ENCODE measurements around the gene MAN1A2. TPM values are rescaled to one million over a fixed set of nuclear protein-coding genes. Genes with fewer than 3 reads are reported as not detected.
A peak's percentile ranks its signal among the peaks of the same experiment; 100 is the strongest.

Gene MAN1A2
- total and polyA plus RNA-seq, 9 of the 15 experiments (the other 6 are each of a cell fraction or from before 2014, with no cell fraction given), result 4.2 to 38.4 (median 18.7) TPM

DNA sequence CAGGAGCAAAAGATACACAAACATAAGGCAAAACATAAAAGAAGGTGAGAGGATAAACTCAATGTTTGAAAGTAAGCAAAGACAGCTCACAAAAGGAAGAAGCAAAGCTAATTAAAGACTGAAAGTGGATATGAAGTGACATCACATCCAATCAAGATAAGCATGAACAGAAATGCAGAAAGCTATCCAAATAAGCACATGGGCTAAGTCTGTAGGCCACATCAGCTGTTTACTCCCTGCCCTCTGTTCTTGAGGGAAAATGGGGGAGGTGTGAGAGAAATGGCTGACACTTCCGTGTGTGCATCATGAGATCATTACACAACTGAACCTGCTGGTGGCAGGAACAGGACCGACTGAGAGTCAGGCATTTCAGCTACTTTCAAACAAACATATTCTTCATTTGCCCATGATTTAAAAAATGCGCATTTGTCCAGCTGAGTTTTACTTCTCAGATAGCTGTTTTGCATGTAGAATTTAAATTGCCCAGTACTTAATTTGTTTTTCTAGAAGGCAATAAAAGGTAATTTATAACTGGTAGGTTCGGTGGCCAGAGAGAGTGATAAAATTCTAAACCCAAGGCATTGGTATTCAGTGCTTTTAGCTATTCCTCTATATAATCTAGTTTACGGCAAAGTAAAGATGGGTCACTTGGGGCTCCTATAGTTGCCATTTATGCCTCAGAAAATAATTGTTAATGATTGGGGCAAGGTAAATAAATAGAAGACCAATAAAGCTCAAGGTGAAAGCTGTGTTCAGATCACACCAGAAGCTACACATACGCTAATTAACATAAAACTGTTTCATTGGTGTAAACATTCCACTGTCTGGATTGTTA is 27.2 kb upstream of the MAN1A2 start (continued):
- no peak for TF ChIP-seq C11orf30 (IDR thresholded peaks at IDR 0.05; ENCODE audit: low read depth)
- no peak for TF ChIP-seq PCBP1 (IDR thresholded peaks at IDR 0.05; ENCODE audit: low read depth, low read length, poor library complexity, severe bottlenecking)
- peak; percentile 52; the same call in 1 of the 2 replicates for TF ChIP-seq ARID1B (IDR thresholded peaks at IDR 0.05)
- 0 out of 4 replicates have a peak, but pooled peaks of 1 of the 2 experiments have one; percentile 31 for TF ChIP-seq TEAD1 (CRISPR knock-in tag; IDR thresholded peaks at IDR 0.05)
- TF ChIP-seq BRD9 (IDR thresholded peaks at IDR 0.05; ENCODE audit: low read depth, partially characterized antibody), result peak; percentile 63
- TF ChIP-seq ZNF324 (CRISPR knock-in tag; IDR thresholded peaks at IDR 0.05), result no peak
- peak; percentile 79 for TF ChIP-seq MITF (IDR thresholded peaks at IDR 0.05)
- no peak for TF ChIP-seq HMGN3 (IDR thresholded peaks at IDR 0.05; ENCODE audit: borderline replicate concordance, extremely low read depth, insufficient read length, low read depth, low read length)

GRCh38 chr1:117341123-117341522 is 26.1 kb upstream of the MAN1A2 start:
- POLR2A ChIA-PET, result interaction anchor here (0.6 to 1.3 kb wide), 3 partner anchors 28 to 1878 kb away, joined by 3 to 5 read pairs (median 3); no protein-coding TSS in a partner anchor
- TF ChIP-seq ZNF830 (CRISPR knock-in tag; IDR thresholded peaks at IDR 0.05), result no peak
- peak; percentile 47 for TF ChIP-seq CEBPB (tag; IDR thresholded peaks at IDR 0.05)
- Histone ChIP-seq H3K79me2 (ENCODE audit: control insufficient read depth, insufficient read depth, low read length) (no peaks in the 10 kb centered on the region), H3K9me3 (replicated peaks; ENCODE audit: control insufficient read depth, insufficient read depth, low read depth, low read length) (no peaks in the 10 kb centered on the region), H3K4me1 (replicated peaks in 1 of 2; ENCODE audit: control insufficient read depth in 2 of 2, insufficient read depth in 2 of 2, low read length in 2 of 2) (peaks cover 0 to 7% of the 10 kb centered on the region in 2 experiments; a peak in 3 of 5 replicates), H3K36me3 (ENCODE audit: control insufficient read depth, insufficient read depth, low read length) (no peaks in the 10 kb centered on the region), H3K4me2 (ENCODE audit: insufficient read depth, low read length) (no peak overlapping the region), H3K27me3 (ENCODE audit: control insufficient read depth in 2 of 2, insufficient read depth in 2 of 2, low read length in 2 of 2) (peaks cover 5 to 14% of the 10 kb centered on the region in 2 experiments; a peak in 4 of 5 replicates), H3K4me3 (no peak overlapping the region), H4K20me1 (replicated peaks; ENCODE audit: control insufficient read depth, insufficient read depth, low read length) (no peaks in the 10 kb centered on the region), H2AFZ (ENCODE audit: low read depth, low read length) (peak overlapping the region; percentile 88), H3K9me1 (ENCODE audit: control insufficient read depth, insufficient read depth, low read length) (no peaks in the 10 kb centered on the region), H3K27ac (ENCODE audit: extremely low read depth, low read depth, low read length) (no peak overlapping the region), H3K9ac (ENCODE audit: insufficient read depth in 1 of 2, low read depth in 2 of 2, low read length in 2 of 2) (no peak overlapping the region)
- ATAC-seq (no peak), FAIRE-seq (no peak), DNase-seq (ENCODE audit: extremely low read depth in 1 of 4, low spot score in 3 of 4) (no peak)
- intact Hi-C loops (cut with micrococcal nuclease), result no loop called here
- in situ Hi-C loops (cut with MboI), result no loop called here
- CTCF ChIA-PET (ENCODE audit: low intra/inter-chr PET ratio), result no interaction called here
- 52% methylated on average over 5 of the region's 5 CpGs for WGBS (ENCODE audit: insufficient coverage, low coverage, missing lambda C conversion rate)
- BruUV-seq (replicated peaks), result no TSS peak

All from K562 (cell line).